ENCODE results near the gene WSCD2.

- TF ChIP-seq, protein P1, sequence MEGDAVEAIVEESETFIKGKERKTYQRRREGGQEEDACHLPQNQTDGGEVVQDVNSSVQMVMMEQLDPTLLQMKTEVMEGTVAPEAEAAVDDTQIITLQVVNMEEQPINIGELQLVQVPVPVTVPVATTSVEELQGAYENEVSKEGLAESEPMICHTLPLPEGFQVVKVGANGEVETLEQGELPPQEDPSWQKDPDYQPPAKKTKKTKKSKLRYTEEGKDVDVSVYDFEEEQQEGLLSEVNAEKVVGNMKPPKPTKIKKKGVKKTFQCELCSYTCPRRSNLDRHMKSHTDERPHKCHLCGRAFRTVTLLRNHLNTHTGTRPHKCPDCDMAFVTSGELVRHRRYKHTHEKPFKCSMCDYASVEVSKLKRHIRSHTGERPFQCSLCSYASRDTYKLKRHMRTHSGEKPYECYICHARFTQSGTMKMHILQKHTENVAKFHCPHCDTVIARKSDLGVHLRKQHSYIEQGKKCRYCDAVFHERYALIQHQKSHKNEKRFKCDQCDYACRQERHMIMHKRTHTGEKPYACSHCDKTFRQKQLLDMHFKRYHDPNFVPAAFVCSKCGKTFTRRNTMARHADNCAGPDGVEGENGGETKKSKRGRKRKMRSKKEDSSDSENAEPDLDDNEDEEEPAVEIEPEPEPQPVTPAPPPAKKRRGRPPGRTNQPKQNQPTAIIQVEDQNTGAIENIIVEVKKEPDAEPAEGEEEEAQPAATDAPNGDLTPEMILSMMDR (IDR thresholded peaks at IDR 0.05) = no peak
- no peak for TF ChIP-seq POLR2A (IDR thresholded peaks at IDR 0.05)
Measured at GRCh38 chr12:108103517-108103916, 25.6 kb upstream of the WSCD2 start.
